Measurements from ENCODE around the gene PDE4B.

The PDE4B gene

GRCh38 chr1:65938506-65938905 lies 145.8 kb downstream of the PDE4B start:
- in situ Hi-C loops (cut with HindIII; ENCODE audit: low sequenced_read_pairs) = no loop called here
- DNase-seq (ENCODE audit: low read depth, low spot score) = no peak
- no peak overlapping the region for H3K4me3 ChIP-seq (ENCODE audit: low read depth, low read length)
- TF ChIP-seq CTCF (IDR thresholded peaks at IDR 0.05; ENCODE audit: low read depth, low read length) = no peak

- TF ChIP-seq CTCF (IDR thresholded peaks at IDR 0.05; ENCODE audit: low read depth, low read length) = no peak
- H3K4me3 ChIP-seq (ENCODE audit: low read depth, low read length) = no peak overlapping the region
- in situ Hi-C loops (cut with HindIII; ENCODE audit: low sequenced_read_pairs) = no loop called here
- DNase-seq (ENCODE audit: low read depth, low spot score) = no peak
These were observed 146.5 kb downstream of the PDE4B start for GRCh38 chr1:65939191-65939590.

GRCh38 chr1:65939636-65940035 lies 146.9 kb downstream of the PDE4B start:
- in situ Hi-C loops (cut with HindIII; ENCODE audit: low sequenced_read_pairs) = no loop called here
- no peak overlapping the region for H3K4me3 ChIP-seq (ENCODE audit: low read depth, low read length)
- DNase-seq (ENCODE audit: low read depth, low spot score) = no peak
- no peak for TF ChIP-seq CTCF (IDR thresholded peaks at IDR 0.05; ENCODE audit: low read depth, low read length)

GRCh38 chr1:65940126-65940525 lies 147.4 kb downstream of the PDE4B start:
- H3K4me3 ChIP-seq (ENCODE audit: low read depth, low read length) = no peak overlapping the region
- no peak for DNase-seq (ENCODE audit: low read depth, low spot score)
- no peak for TF ChIP-seq CTCF (IDR thresholded peaks at IDR 0.05; ENCODE audit: low read depth, low read length)
- in situ Hi-C loops (cut with HindIII; ENCODE audit: low sequenced_read_pairs) = no loop called here

- no peak overlapping the region for H3K4me3 ChIP-seq (ENCODE audit: low read depth, low read length)
- DNase-seq (ENCODE audit: low read depth, low spot score) = no peak
- TF ChIP-seq CTCF (IDR thresholded peaks at IDR 0.05; ENCODE audit: low read depth, low read length) = no peak
- in situ Hi-C loops (cut with HindIII; ENCODE audit: low sequenced_read_pairs) = no loop called here
These were observed 149.8 kb downstream of the PDE4B start for GRCh38 chr1:65942476-65942875.

- in situ Hi-C loops (cut with HindIII; ENCODE audit: low sequenced_read_pairs) = no loop called here
- TF ChIP-seq CTCF (IDR thresholded peaks at IDR 0.05; ENCODE audit: low read depth, low read length) = no peak
These were observed 153.7 kb downstream of the PDE4B start for GRCh38 chr1:65946376-65946775.

GRCh38 chr1:65946960-65947359 lies 154.3 kb downstream of the PDE4B start:
- no peak for DNase-seq (ENCODE audit: low read depth, low spot score)
- in situ Hi-C loops (cut with HindIII; ENCODE audit: low sequenced_read_pairs) = no loop called here
- no peak for TF ChIP-seq CTCF (IDR thresholded peaks at IDR 0.05; ENCODE audit: low read depth, low read length)
- no peak overlapping the region for H3K4me3 ChIP-seq (ENCODE audit: low read depth, low read length)

More at GRCh38 chr1:65946376-65946775, 153.7 kb downstream of the PDE4B start:
- DNase-seq (ENCODE audit: low read depth, low spot score) = no peak
- H3K4me3 ChIP-seq (ENCODE audit: low read depth, low read length) = no peak overlapping the region

Data from astrocyte of the spinal cord (primary cell).